SK-N-SH treated with all-trans-retinoic acid at 6 μM for 48 hours (cell line): ENCODE results near the gene CDH4.

Source experiments
- PPARA ChIP-seq: fragments of 250-450 bp; sonication (Bioruptor Pico); IDR thresholded peaks from 2 replicates; pipeline ENCODE4 v1.5.0; 2020; ENCODE audit warnings: mild to moderate bottlenecking, borderline replicate concordance
- SNAI2 ChIP-seq: fragments of 250-450 bp; sonication (Bioruptor Pico); IDR thresholded peaks from 2 replicates; pipeline ENCODE4 v1.5.0; 2020; ENCODE audit warnings: mild to moderate bottlenecking, moderate library complexity
- ZFP3 ChIP-seq: fragments of 250-450 bp; sonication (Bioruptor Pico); IDR thresholded peaks from 2 replicates; pipeline ENCODE4 v1.5.0; 2020; ENCODE audit warnings: mild to moderate bottlenecking, moderate library complexity
- ZFP30 ChIP-seq: fragments of 450-650 bp; formaldehyde crosslinking; IDR thresholded peaks from 2 replicates; pipeline ENCODE4 v1.5.0; 2022; ENCODE audit warnings: mild to moderate bottlenecking, moderate library complexity
- ZNF565 ChIP-seq: fragments of 450-650 bp; formaldehyde crosslinking; conservative IDR thresholded peaks from 2 replicates; pipeline ENCODE4 v1.5.0; 2020; ENCODE audit warnings: low read depth, mild to moderate bottlenecking, moderate library complexity
- TF ChIP-seq, protein P1 (sequence below): fragments of 250-450 bp; sonication (Bioruptor Pico); IDR thresholded peaks from 2 replicates; pipeline ENCODE4 v1.8.0; 2020; ENCODE audit warnings: mild to moderate bottlenecking, moderate library complexity, borderline replicate concordance
- TF ChIP-seq, protein P2 (sequence below): fragments of 250-450 bp; sonication (Bioruptor Pico); IDR thresholded peaks from 2 replicates; pipeline ENCODE4 v1.8.0; 2021; ENCODE audit warnings: low read depth, mild to moderate bottlenecking, moderate library complexity, borderline replicate concordance

DNA sequence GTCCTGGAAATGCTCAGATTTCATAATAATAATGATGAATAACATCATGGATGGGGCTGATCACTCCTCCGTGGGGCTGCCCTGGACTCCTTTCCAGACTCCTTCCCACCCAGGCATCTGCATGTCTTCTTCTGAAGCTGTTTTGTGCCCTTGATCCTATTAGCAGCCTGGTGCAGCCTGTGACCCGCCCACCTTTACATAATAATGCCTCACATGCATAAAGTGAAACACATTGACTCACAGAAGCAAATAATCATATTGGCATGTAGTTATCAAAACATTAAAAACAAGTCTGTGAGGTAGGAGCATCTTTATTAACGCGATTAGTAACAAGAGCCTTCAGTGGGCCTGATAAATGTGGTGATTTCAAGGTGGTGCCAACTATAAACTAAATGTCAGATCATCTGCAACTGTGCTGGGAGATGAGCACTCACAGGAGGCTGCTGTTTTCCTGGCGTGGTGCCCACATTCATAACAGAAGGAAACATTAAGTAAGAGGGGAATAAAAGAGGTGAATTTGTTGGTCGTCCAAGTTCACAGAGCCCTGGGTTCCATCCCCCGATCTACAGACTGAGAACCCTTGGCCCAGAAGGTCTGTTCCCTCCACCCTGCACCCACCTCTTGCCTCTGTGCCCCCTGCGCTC, 344.7 kb downstream of the CDH4 start:
- TF ChIP-seq ZNF565: no peak
- TF ChIP-seq, protein P1, sequence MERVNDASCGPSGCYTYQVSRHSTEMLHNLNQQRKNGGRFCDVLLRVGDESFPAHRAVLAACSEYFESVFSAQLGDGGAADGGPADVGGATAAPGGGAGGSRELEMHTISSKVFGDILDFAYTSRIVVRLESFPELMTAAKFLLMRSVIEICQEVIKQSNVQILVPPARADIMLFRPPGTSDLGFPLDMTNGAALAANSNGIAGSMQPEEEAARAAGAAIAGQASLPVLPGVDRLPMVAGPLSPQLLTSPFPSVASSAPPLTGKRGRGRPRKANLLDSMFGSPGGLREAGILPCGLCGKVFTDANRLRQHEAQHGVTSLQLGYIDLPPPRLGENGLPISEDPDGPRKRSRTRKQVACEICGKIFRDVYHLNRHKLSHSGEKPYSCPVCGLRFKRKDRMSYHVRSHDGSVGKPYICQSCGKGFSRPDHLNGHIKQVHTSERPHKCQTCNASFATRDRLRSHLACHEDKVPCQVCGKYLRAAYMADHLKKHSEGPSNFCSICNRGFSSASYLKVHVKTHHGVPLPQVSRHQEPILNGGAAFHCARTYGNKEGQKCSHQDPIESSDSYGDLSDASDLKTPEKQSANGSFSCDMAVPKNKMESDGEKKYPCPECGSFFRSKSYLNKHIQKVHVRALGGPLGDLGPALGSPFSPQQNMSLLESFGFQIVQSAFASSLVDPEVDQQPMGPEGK (CRISPR knock-in tag): no peak
- no peak for TF ChIP-seq PPARA (CRISPR knock-in tag)
- no peak for TF ChIP-seq ZFP3
- TF ChIP-seq SNAI2: no peak
- TF ChIP-seq, protein P2, sequence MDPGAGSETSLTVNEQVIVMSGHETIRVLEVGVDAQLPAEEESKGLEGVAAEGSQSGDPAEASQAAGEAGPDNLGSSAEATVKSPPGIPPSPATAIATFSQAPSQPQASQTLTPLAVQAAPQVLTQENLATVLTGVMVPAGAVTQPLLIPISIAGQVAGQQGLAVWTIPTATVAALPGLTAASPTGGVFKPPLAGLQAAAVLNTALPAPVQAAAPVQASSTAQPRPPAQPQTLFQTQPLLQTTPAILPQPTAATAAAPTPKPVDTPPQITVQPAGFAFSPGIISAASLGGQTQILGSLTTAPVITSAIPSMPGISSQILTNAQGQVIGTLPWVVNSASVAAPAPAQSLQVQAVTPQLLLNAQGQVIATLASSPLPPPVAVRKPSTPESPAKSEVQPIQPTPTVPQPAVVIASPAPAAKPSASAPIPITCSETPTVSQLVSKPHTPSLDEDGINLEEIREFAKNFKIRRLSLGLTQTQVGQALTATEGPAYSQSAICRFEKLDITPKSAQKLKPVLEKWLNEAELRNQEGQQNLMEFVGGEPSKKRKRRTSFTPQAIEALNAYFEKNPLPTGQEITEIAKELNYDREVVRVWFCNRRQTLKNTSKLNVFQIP (CRISPR knock-in tag): no peak
- TF ChIP-seq ZFP30 (CRISPR knock-in tag): no peak
